AG09309 (cell line): Measurements from ENCODE around the gene ZBED4.

ENCODE experiments used
- DNase-seq: peaks from one replicate; pipeline ENCODE4 v3.0.0-alpha.2; 2010; ENCODE audit warnings: low read depth
- H3K4me3 ChIP-seq: 2 replicates; pipeline ENCODE4 v1.5.1; 2011; ENCODE audit warnings: mild to moderate bottlenecking, low read depth, low read length, moderate library complexity; ENCODE audit not compliant: control insufficient read depth
- TF ChIP-seq, protein P1 (sequence below): IDR thresholded peaks from 2 replicates; pipeline ENCODE4 v1.5.1; 2011; ENCODE audit warnings: mild to moderate bottlenecking, low read depth, low read length, inconsistent platforms; ENCODE audit not compliant: insufficient read depth, control insufficient read depth; ENCODE audit errors: missing control alignments

ZBED4 gene

DNA sequence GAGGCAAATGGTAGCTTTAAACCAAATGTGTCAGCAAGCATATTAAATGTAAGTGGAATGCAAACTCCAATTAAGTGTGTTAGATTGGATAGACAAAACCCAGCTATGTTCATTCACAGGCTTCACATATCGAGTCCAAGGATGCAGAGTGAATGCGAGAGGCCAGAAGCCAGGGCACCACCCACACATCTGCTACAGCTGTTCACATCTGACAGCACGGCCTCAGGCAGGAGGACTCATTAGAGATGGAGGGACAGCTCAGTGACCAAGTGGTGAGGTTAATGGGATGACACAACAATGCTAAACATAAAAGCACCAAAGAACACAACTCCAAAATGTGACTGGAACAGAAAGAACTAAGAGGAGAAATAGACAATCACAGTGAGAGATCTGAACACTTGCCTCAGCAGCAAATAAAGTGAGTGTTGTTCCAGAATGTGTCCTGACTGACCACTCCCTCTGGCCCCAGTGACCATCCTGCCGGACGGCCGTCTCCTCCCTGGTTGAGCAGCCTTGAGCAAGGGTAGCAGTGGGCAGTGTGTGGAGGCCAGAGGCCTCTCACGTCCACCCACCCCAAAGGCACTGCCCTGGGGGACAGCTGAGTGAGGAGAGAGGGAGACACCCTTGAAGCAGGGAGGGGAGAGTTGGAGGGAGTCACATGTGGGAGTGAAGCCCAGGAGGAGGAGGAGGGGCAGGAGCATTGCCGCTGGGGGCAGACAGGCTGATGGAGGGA is 40.8 kb downstream of the ZBED4 start:
- DNase-seq = no peak
- TF ChIP-seq, protein P1, sequence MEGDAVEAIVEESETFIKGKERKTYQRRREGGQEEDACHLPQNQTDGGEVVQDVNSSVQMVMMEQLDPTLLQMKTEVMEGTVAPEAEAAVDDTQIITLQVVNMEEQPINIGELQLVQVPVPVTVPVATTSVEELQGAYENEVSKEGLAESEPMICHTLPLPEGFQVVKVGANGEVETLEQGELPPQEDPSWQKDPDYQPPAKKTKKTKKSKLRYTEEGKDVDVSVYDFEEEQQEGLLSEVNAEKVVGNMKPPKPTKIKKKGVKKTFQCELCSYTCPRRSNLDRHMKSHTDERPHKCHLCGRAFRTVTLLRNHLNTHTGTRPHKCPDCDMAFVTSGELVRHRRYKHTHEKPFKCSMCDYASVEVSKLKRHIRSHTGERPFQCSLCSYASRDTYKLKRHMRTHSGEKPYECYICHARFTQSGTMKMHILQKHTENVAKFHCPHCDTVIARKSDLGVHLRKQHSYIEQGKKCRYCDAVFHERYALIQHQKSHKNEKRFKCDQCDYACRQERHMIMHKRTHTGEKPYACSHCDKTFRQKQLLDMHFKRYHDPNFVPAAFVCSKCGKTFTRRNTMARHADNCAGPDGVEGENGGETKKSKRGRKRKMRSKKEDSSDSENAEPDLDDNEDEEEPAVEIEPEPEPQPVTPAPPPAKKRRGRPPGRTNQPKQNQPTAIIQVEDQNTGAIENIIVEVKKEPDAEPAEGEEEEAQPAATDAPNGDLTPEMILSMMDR = no peak
- no peak overlapping the region for H3K4me3 ChIP-seq

GRCh38 chr22:49896201-49896600 is 42.6 kb downstream of the ZBED4 start:
- DNase-seq = no peak
- no peak overlapping the region for H3K4me3 ChIP-seq
- TF ChIP-seq, protein P1 = no peak

DNA sequence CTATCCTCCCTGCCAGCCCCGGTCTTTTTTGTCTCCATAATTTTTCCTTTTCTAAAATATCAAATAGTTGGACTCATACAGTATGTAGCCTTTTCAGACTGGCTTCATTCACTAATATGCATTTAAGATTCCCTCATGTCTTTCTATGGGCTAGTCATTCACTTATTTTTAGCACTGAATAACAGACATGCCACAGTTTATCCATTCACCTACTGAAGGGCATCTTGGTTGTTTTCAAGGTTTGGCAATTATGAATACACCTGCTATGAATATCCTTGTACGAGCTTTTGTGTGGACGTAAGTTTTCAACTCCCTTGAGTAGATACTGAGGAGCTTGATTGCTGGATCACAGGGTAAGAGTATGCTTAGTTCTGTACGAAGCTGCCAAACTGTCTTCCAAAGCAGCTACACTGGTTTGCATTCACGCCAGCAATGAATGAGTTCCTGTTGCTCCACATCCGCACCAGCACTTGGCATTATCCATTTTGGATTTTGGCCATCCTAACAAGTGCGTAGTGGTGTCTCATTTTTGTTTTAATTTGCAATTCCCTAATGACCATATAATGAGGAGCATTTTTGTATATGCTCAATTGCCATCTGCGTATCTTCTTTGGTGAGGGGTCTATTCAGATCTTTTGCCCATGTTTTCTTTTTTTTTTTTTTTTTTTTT is 43.5 kb downstream of the ZBED4 start:
- H3K4me3 ChIP-seq = no peak overlapping the region
- TF ChIP-seq, protein P1 = no peak
- DNase-seq = no peak

DNA sequence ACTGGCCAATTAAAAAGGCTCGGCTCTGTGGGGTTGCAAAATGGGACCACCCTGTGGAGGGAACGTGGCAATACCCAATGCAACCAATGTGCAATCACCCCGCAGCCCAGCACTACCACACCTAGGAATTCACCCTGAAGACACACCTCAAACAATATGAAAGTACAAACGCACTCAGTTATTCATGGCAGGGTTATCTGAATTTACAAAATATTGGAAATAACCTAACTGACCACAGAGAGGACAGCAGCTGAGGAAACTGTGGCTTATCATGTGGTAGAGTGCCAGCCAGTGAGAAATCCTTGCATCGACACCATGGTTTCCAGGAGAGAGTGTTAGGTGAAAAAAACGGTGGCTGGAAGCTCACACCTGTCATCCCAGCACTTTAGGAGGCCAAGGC is 45.9 kb downstream of the ZBED4 start:
- TF ChIP-seq, protein P1 = no peak
- no peak overlapping the region for H3K4me3 ChIP-seq
- DNase-seq = no peak

DNA sequence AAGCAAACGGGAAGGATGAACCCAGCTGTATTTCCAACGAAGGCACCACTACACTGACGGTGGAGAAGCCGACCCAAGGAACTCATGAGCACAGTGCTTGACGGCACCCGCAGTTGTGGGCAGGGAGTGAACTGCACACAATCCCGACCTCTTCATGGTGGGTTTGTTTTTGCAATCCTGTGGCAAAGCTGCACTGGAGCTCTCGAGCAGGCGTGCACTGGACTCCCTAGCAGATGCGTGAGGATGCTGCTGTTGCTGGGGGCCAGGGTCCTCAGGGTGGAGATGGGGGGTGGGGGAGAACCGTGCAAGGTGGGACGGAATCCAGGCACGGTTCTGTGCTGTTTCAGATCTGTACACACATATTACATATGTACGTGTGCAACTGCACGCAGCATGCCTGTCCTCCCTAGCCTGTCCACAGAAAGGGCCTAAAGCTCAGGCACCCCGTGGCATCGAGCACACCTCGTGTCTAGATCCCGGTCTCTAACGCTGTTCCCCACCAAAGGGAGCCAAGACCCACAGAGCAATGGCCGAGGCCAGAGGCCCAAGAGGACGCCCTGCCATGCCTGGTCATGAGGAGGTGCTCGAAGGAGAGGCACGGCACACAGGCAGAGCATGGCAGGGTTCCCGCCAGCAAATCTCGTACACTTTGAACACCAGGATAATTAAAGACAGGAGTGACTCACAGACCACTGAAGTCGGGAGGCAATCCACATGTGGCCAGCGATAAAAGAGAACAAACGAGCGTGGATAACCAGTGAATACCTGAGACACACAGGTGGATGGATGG is 47.0 kb downstream of the ZBED4 start:
- no peak for DNase-seq
- H3K4me3 ChIP-seq = no peak overlapping the region
- TF ChIP-seq, protein P1 = no peak

DNA sequence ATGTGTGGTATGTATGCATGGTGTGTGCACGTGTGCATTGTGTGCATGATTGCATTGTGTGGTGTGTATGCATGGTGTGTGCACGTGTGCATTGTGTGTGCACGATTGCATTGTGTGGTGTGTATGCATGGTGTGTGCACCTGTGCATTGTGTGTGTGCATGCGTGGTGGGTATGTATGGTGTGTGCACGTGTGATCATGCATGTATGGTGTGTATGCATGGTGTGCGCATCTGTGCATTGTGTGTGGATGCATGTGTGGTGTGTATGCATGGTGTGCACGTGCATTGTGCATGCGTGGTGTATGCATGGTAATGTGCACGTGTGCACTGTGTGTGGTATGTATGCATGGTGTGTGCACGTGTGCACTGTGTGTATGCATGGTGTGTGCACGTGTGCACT is 47.8 kb downstream of the ZBED4 start:
- H3K4me3 ChIP-seq = no peak overlapping the region
- TF ChIP-seq, protein P1 = no peak
- no peak for DNase-seq
